Gastrocnemius medialis (tissue), 4 donors: ENCODE measurements around the gene PRKRIP1. TPM values are rescaled to one million over a fixed set of nuclear protein-coding genes. Genes with fewer than 3 reads are reported as not detected.

Experiments used
- ATAC-seq, 2 donors: fragments of 150-250 bp; one replicate each; pipeline ENCODE4 v1.9.1; 2016
- DNase-seq, 2 donors: peaks; one replicate each; pipeline ENCODE4 v3.0.0-alpha.2; 2019
- H3K27ac ChIP-seq, 4 donors: fragments of 200-600 bp; sonication (generic); 1 replicate in 1 of 4; 2 replicates in 3 of 4; pipeline ENCODE4 v1.5.1; 2016 to 2018; ENCODE audit warnings: mild to moderate bottlenecking in 2 of 4, moderate library complexity in 1 of 4
- H3K27me3 ChIP-seq, 3 donors: fragments of 200-600 bp; sonication (generic) in 2 of 3; 1 replicate in 1 of 3; 2 replicates in 2 of 3; pipeline versions ENCODE4 v1.5.1 to v1.6.0; 2016 to 2019; ENCODE audit warnings: mild to moderate bottlenecking in 1 of 3, moderate library complexity in 1 of 3
- H3K36me3 ChIP-seq, 2 donors: fragments of 200-600 bp; sonication (generic) in 1 of 2; one replicate each; pipeline ENCODE4 v1.5.1; 2017 to 2018
- H3K4me1 ChIP-seq, 2 donors: fragments of 200-600 bp; sonication (generic) in 1 of 2; one replicate each; pipeline ENCODE4 v1.5.1; 2016 to 2017; ENCODE audit warnings: mild to moderate bottlenecking in 2 of 2
- H3K4me3 ChIP-seq, 4 donors: fragments of 200-600 bp; sonication (generic) in 3 of 4; 1 replicate in 1 of 4; 2 replicates in 3 of 4; pipeline ENCODE4 v1.5.1; 2016 to 2019; ENCODE audit warnings: mild to moderate bottlenecking in 2 of 4
- H3K9me3 ChIP-seq, 3 donors: fragments of 200-600 bp; sonication (generic) in 2 of 3; 1 replicate in 1 of 3; 2 replicates in 2 of 3; pipeline ENCODE4 v1.5.1; 2016 to 2019
- CTCF ChIP-seq, 5 experiments: fragments of 450-650 bp in 3 of 5; fragments of 200-600 bp in 2 of 5; sonication (generic) in 2 of 5; IDR thresholded peaks in 4 of 5; conservative IDR thresholded peaks in 1 of 5; 1 replicate in 4 of 5; 2 replicates in 1 of 5; pipeline ENCODE4 v1.5.1; 2016 to 2019; ENCODE audit warnings: antibody characterized with exemption in 5 of 5, mild to moderate bottlenecking in 3 of 5, moderate library complexity in 3 of 5
- POLR2A ChIP-seq, 2 donors: fragments of 450-650 bp; IDR thresholded peaks; one replicate each; pipeline ENCODE4 v1.6.1; 2017; ENCODE audit warnings: antibody characterized with exemption in 2 of 2, mild to moderate bottlenecking in 2 of 2, moderate library complexity in 2 of 2
- in situ Hi-C, 4 donors: fragments of 200-750 bp; cut with MboI; loops; one replicate each; pipeline versions ENCODE4 v1.15.0 to v1.8.0; 2017; ENCODE audit warnings: low sequenced_read_pairs in 4 of 4
- intact Hi-C: fragments of 100-400 bp; cut with DNase I; formaldehyde crosslinking; loops from one replicate; pipeline ENCODE4 v1.15.1; 2023; ENCODE audit warnings: low total_unique reads
- total RNA-seq, 4 donors: library from RNA; depleted of rRNA; stranded (reverse); fragments of >200 nt; gene quantifications; one replicate each; pipeline versions ENCODE4 v1.1.0 to v1.2.3, GENCODE V29; 2016

Gene PRKRIP1
- total RNA-seq, 4 donors from 2014 or later, result 6.1 to 22.1 (median 13.4) TPM

- no peak for DNase-seq
- in situ Hi-C loops (no loop called here), intact Hi-C loops (no loop called here)
- H3K27ac ChIP-seq, result no peak overlapping the region
- H3K4me3 ChIP-seq, result no peak overlapping the region
- peaks cover 9% of the 10 kb centered on the region in 2 donors for H3K4me1 ChIP-seq
- no peak for ATAC-seq
- H3K9me3 ChIP-seq, result no peaks in the 10 kb centered on the region
- no peak for TF ChIP-seq CTCF (IDR thresholded peaks at IDR 0.05 in 4 of 5, conservative IDR thresholded peaks at IDR 0.05 in 1 of 5)
- no peak for TF ChIP-seq POLR2A (IDR thresholded peaks at IDR 0.05)
- H3K27me3 ChIP-seq, result no peaks in the 10 kb centered on the region
- H3K36me3 ChIP-seq, result peaks cover 0 to 14% of the 10 kb centered on the region in 2 donors
These were observed 33.2 kb downstream of the PRKRIP1 start for GRCh38 chr7:102429141-102429899.

- Histone ChIP-seq H3K4me3 (no peak overlapping the region), H3K27me3 (no peaks in the 10 kb centered on the region), H3K36me3 (no peaks in the 10 kb centered on the region), H3K9me3 (no peaks in the 10 kb centered on the region), H3K4me1 (peaks cover 9% of the 10 kb centered on the region in 2 donors), H3K27ac (peak overlapping the region in 1 of 4 donors; percentile 1)
- no peak for ATAC-seq
- no peak for TF ChIP-seq CTCF (IDR thresholded peaks at IDR 0.05 in 4 of 5, conservative IDR thresholded peaks at IDR 0.05 in 1 of 5)
- no peak for TF ChIP-seq POLR2A (IDR thresholded peaks at IDR 0.05)
- in situ Hi-C loops (no loop called here), intact Hi-C loops (no loop called here)
- DNase-seq, result no peak
These were observed 35.6 kb downstream of the PRKRIP1 start for GRCh38 chr7:102431617-102432298.

GRCh38 chr7:102432442-102433218 lies 36.5 kb downstream of the PRKRIP1 start:
- no peaks in the 10 kb centered on the region for H3K36me3 ChIP-seq
- no peaks in the 10 kb centered on the region for H3K27me3 ChIP-seq
- TF ChIP-seq CTCF (IDR thresholded peaks at IDR 0.05 in 4 of 5, conservative IDR thresholded peaks at IDR 0.05 in 1 of 5) (no peak), POLR2A (IDR thresholded peaks at IDR 0.05) (no peak)
- no peak for DNase-seq
- in situ Hi-C loops, result no loop called here
- peak overlapping the region in 2 of 4 donors; percentile 20 to 49 for H3K27ac ChIP-seq
- H3K4me1 ChIP-seq, result peaks cover 9% of the 10 kb centered on the region in 2 donors
- ATAC-seq, result peak in 1 of 2 donors; percentile 26
- H3K9me3 ChIP-seq, result no peaks in the 10 kb centered on the region
- H3K4me3 ChIP-seq, result peak overlapping the region; percentile 54 to 70 (median 65)
- intact Hi-C loops, result no loop called here

GRCh38 chr7:102433219-102434038 lies 37.3 kb downstream of the PRKRIP1 start, which contains the start of gene ORAI2:
Gene ORAI2 (plus strand): TSS chr7:102433575. CDS start chr7:102438957, 5,382 bp downstream.
- TF ChIP-seq CTCF (IDR thresholded peaks at IDR 0.05 in 4 of 5, conservative IDR thresholded peaks at IDR 0.05 in 1 of 5) (no peak), POLR2A (IDR thresholded peaks at IDR 0.05) (no peak)
- H3K27ac ChIP-seq, result peak within 1 kb of the TSS in 3 of 4 donors; percentile 38 to 49 (median 39)
- H3K9me3 ChIP-seq, result no peaks in the 10 kb centered on the region
- ATAC-seq, result peak; percentile 68 to 72
- no peaks in the 10 kb centered on the region for H3K36me3 ChIP-seq
- in situ Hi-C loops, result no loop called here
- no peaks in the 10 kb centered on the region for H3K27me3 ChIP-seq
- intact Hi-C loops, result no loop called here
- peak; percentile 32 to 47 for DNase-seq
- peaks cover 9% of the 10 kb centered on the region in 2 donors for H3K4me1 ChIP-seq
- H3K4me3 ChIP-seq, result peak within 1 kb of the TSS; percentile 55 to 75 (median 66)
